ENCODE results near the gene OTOP3.

OTOP3 gene

GRCh38 chr17:74986206-74986576 lies 50.5 kb downstream of the OTOP3 start:
- no peak for DNase-seq (ENCODE audit: low read depth in 2 of 2)

- peak; percentile 79 to 81 for DNase-seq (ENCODE audit: low read depth in 2 of 2)
Observed at GRCh38 chr17:74987418-74987908, 51.8 kb downstream of the OTOP3 start, which contains the start of gene CDR2L. CDR2L (plus strand) TSS chr17:74987632; CDS start chr17:74988044, 412 bp downstream.

- DNase-seq (ENCODE audit: low read depth in 2 of 2), result peak; percentile 63
Observed at GRCh38 chr17:74987909-74988711, 52.4 kb downstream of the OTOP3 start.

- no peak for DNase-seq (ENCODE audit: low read depth in 2 of 2)
Observed at GRCh38 chr17:74990581-74991105, 54.9 kb downstream of the OTOP3 start.

GRCh38 chr17:74992223-74992622 lies 56.5 kb downstream of the OTOP3 start:
- no peak for DNase-seq (ENCODE audit: low read depth in 2 of 2)

- DNase-seq (ENCODE audit: low read depth in 2 of 2), result peak; percentile 55 to 63
Observed at GRCh38 chr17:74994440-74994839, 58.7 kb downstream of the OTOP3 start.

GRCh38 chr17:74995847-74996246 lies 60.1 kb downstream of the OTOP3 start:
- no peak for DNase-seq (ENCODE audit: low read depth in 2 of 2)

- DNase-seq (ENCODE audit: low read depth in 2 of 2), result no peak
Observed at GRCh38 chr17:74998783-74999182, 63.1 kb downstream of the OTOP3 start.

GRCh38 chr17:74999523-74999922 lies 63.8 kb downstream of the OTOP3 start:
- no peak for DNase-seq (ENCODE audit: low read depth in 2 of 2)
